HUES64 (cell line): ENCODE results near the gene FAM120C.
A peak's percentile ranks its signal among the peaks of the same experiment; 100 is the strongest.

ENCODE experiments used
- H3K27ac ChIP-seq: 2 replicates; pipeline ENCODE4 v1.7.0; 2013; ENCODE audit warnings: low read depth, low read length, inconsistent platforms
- H3K27me3 ChIP-seq: 2 replicates; pipeline ENCODE4 v1.6.1; 2013; ENCODE audit warnings: mild to moderate bottlenecking, low read length; ENCODE audit not compliant: insufficient read depth
- H3K36me3 ChIP-seq: 2 replicates; pipeline ENCODE4 v1.6.1; 2013; ENCODE audit warnings: mild to moderate bottlenecking, low read length; ENCODE audit not compliant: insufficient read depth
- H3K4me1 ChIP-seq: 2 replicates; pipeline ENCODE4 v1.6.1; 2013; ENCODE audit warnings: mild to moderate bottlenecking, low read length, moderate library complexity; ENCODE audit not compliant: insufficient read depth
- H3K4me3 ChIP-seq: 2 replicates; pipeline ENCODE4 v1.5.1; 2013; ENCODE audit warnings: mild to moderate bottlenecking, low read length, moderate library complexity
- H3K9ac ChIP-seq: 2 replicates; pipeline ENCODE4 v1.6.1; 2013; ENCODE audit warnings: mild to moderate bottlenecking, low read depth, low read length
- H3K9me3 ChIP-seq: 2 replicates; pipeline ENCODE4 v1.6.1; 2013; ENCODE audit warnings: low read depth, low read length; ENCODE audit not compliant: insufficient read depth
- WGBS: fragments of 150-250, 120-280 bp; methylation state at CpG from one replicate; pipeline ENCODE4 v1.1.7; 2013; ENCODE audit warnings: missing lambda C conversion rate; 5-methylcytosine and 5-hydroxymethylcytosine counted together

FAM120C gene

GRCh38 chrX:54066841-54067240, 116.2 kb downstream of the FAM120C start:
- Histone ChIP-seq H3K4me1 (no peaks in the 10 kb centered on the region), H3K27me3 (no peaks in the 10 kb centered on the region), H3K27ac (no peak overlapping the region), H3K4me3 (no peak overlapping the region), H3K9me3 (no peaks in the 10 kb centered on the region), H3K36me3 (no peaks in the 10 kb centered on the region), H3K9ac (no peak overlapping the region)

- 96% methylated on average over 2 of the region's 3 CpGs for WGBS
- Histone ChIP-seq H3K4me3 (no peak overlapping the region), H3K27me3 (no peaks in the 10 kb centered on the region), H3K36me3 (no peaks in the 10 kb centered on the region), H3K9ac (no peak overlapping the region), H3K4me1 (no peaks in the 10 kb centered on the region), H3K27ac (no peak overlapping the region), H3K9me3 (no peaks in the 10 kb centered on the region)
Measured at GRCh38 chrX:54064564-54064963, 118.5 kb downstream of the FAM120C start.

- Histone ChIP-seq H3K4me3 (no peak overlapping the region), H3K27ac (no peak overlapping the region), H3K9me3 (no peaks in the 10 kb centered on the region), H3K9ac (no peak overlapping the region), H3K27me3 (no peaks in the 10 kb centered on the region), H3K4me1 (no peaks in the 10 kb centered on the region), H3K36me3 (no peaks in the 10 kb centered on the region)
- 94% methylated on average over 2 of the region's 2 CpGs for WGBS
Measured at GRCh38 chrX:54063361-54063760, 119.7 kb downstream of the FAM120C start.

GRCh38 chrX:54049801-54050200, 133.3 kb downstream of the FAM120C start:
- no peaks in the 10 kb centered on the region for H3K36me3 ChIP-seq
- no peak overlapping the region for H3K27ac ChIP-seq
- no peak overlapping the region for H3K4me3 ChIP-seq
- H3K9ac ChIP-seq = no peak overlapping the region
- no peaks in the 10 kb centered on the region for H3K27me3 ChIP-seq
- H3K9me3 ChIP-seq = no peaks in the 10 kb centered on the region
- peaks cover 22% of the 10 kb centered on the region for H3K4me1 ChIP-seq
- 80% methylated on average over 3 of the region's 3 CpGs for WGBS

- Histone ChIP-seq H3K9me3 (no peaks in the 10 kb centered on the region), H3K27ac (no peak overlapping the region), H3K4me3 (no peak overlapping the region), H3K4me1 (peaks cover 22% of the 10 kb centered on the region), H3K9ac (no peak overlapping the region), H3K27me3 (no peaks in the 10 kb centered on the region), H3K36me3 (no peaks in the 10 kb centered on the region)
- no CpG with 5 or more reads among the region's 1 CpG for WGBS
Measured at GRCh38 chrX:54048412-54048811, 134.6 kb downstream of the FAM120C start.

- 92% methylated on average over 12 of the region's 12 CpGs for WGBS
- H3K27me3 ChIP-seq = no peaks in the 10 kb centered on the region
- no peaks in the 10 kb centered on the region for H3K9me3 ChIP-seq
- H3K36me3 ChIP-seq = peaks cover 9% of the 10 kb centered on the region
- H3K4me3 ChIP-seq = 0 out of 2 replicates have a peak overlapping the region, but pooled peaks have one; percentile 91
- no peak overlapping the region for H3K9ac ChIP-seq
- peaks cover 22% of the 10 kb centered on the region for H3K4me1 ChIP-seq
- peak overlapping the region; percentile 99; the same call in 1 of the 2 replicates for H3K27ac ChIP-seq
Measured at GRCh38 chrX:54045563-54046228, 137.4 kb downstream of the FAM120C start.

GRCh38 chrX:54044877-54045338, 138.1 kb downstream of the FAM120C start:
- peak overlapping the region; percentile 97 for H3K9ac ChIP-seq
- H3K27ac ChIP-seq = peak overlapping the region; percentile 99; the same call in 1 of the 2 replicates
- H3K9me3 ChIP-seq = no peaks in the 10 kb centered on the region
- H3K4me1 ChIP-seq = peaks cover 22% of the 10 kb centered on the region
- H3K4me3 ChIP-seq = peak overlapping the region; percentile 91
- 12% methylated on average over 10 of the region's 10 CpGs for WGBS
- H3K36me3 ChIP-seq = peaks cover 17% of the 10 kb centered on the region
- no peaks in the 10 kb centered on the region for H3K27me3 ChIP-seq

- Histone ChIP-seq H3K4me3 (peak within 1 kb of the TSS; percentile 91), H3K4me1 (peaks cover 19% of the 10 kb centered on the region), H3K27ac (peak within 1 kb of the TSS; percentile 99), H3K9ac (peak within 1 kb of the TSS; percentile 97), H3K9me3 (no peaks in the 10 kb centered on the region), H3K27me3 (no peaks in the 10 kb centered on the region), H3K36me3 (peaks cover 23% of the 10 kb centered on the region)
- under 1% methylated on average over 62 of the region's 66 CpGs for WGBS
Measured at GRCh38 chrX:54044126-54044876, 138.8 kb downstream of the FAM120C start, which contains the start of gene PHF8. Gene PHF8, minus strand, starts transcription at chrX:54044473. Its CDS starts 1,745 bp downstream, at chrX:54042728.

GRCh38 chrX:54043541-54044125, 139.4 kb downstream of the FAM120C start:
- H3K9me3 ChIP-seq = no peaks in the 10 kb centered on the region
- H3K27me3 ChIP-seq = no peaks in the 10 kb centered on the region
- peaks cover 26% of the 10 kb centered on the region for H3K36me3 ChIP-seq
- peak overlapping the region; percentile 91 for H3K4me3 ChIP-seq
- H3K4me1 ChIP-seq = peaks cover 12% of the 10 kb centered on the region
- WGBS = under 1% methylated on average over 43 of the region's 43 CpGs
- peak overlapping the region; percentile 99 for H3K27ac ChIP-seq
- H3K9ac ChIP-seq = peak overlapping the region; percentile 97

GRCh38 chrX:54043056-54043455, 140.0 kb downstream of the FAM120C start:
- Histone ChIP-seq H3K4me3 (peak overlapping the region; percentile 91), H3K36me3 (peaks cover 31% of the 10 kb centered on the region), H3K9ac (peak overlapping the region; percentile 97; the same call in 1 of the 2 replicates), H3K27me3 (no peaks in the 10 kb centered on the region), H3K4me1 (peaks cover 9% of the 10 kb centered on the region), H3K27ac (no peak overlapping the region), H3K9me3 (no peaks in the 10 kb centered on the region)
- WGBS = 0% methylated on average over 11 of the region's 11 CpGs

- WGBS = 5% methylated on average over 26 of the region's 26 CpGs
- H3K4me3 ChIP-seq = peak overlapping the region; percentile 91
- H3K9ac ChIP-seq = peak overlapping the region; percentile 58; the same call in 1 of the 2 replicates
- no peaks in the 10 kb centered on the region for H3K9me3 ChIP-seq
- peaks cover 9% of the 10 kb centered on the region for H3K4me1 ChIP-seq
- H3K27me3 ChIP-seq = no peaks in the 10 kb centered on the region
- peaks cover 36% of the 10 kb centered on the region for H3K36me3 ChIP-seq
- H3K27ac ChIP-seq = no peak overlapping the region
Measured at GRCh38 chrX:54042609-54043021, 140.4 kb downstream of the FAM120C start.
